Choroid plexus epithelial cell (primary cell): ENCODE results near the gene TRAF5.

Experiments used
- DNase-seq: peaks from one replicate; pipeline ENCODE4 v3.0.0-alpha.2; 2010; ENCODE audit warnings: low read depth
- H3K4me3 ChIP-seq: 2 replicates; pipeline ENCODE4 v1.5.1; 2011; ENCODE audit warnings: low read depth, mild to moderate bottlenecking, control low read depth, low read length, moderate library complexity
- TF ChIP-seq, protein P1 (sequence below): conservative IDR thresholded peaks from 2 replicates; pipeline ENCODE4 v1.5.1; 2011; ENCODE audit warnings: low read depth, mild to moderate bottlenecking, control low read depth, inconsistent platforms, low read length, moderate library complexity

The TRAF5 gene

DNA sequence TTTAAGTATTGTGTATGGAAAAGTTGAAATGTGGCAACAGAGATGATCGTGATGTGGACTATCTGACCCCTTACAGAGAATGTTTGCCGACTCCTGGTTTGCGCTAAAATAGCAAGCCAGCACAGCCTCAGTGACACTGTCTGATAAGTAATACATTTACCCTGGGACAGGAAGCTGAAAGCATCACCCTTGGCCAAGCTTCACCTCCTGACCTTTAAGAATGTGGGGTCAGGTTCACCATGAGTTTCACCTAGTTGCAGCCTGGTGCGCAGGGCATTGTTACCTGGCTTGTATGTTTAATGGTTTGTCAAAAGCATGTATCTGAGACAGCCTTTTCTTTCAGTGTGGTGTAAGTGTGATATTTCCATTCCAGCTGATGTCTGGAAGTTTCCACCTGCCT is 29.2 kb downstream of the TRAF5 start:
- TF ChIP-seq, protein P1, sequence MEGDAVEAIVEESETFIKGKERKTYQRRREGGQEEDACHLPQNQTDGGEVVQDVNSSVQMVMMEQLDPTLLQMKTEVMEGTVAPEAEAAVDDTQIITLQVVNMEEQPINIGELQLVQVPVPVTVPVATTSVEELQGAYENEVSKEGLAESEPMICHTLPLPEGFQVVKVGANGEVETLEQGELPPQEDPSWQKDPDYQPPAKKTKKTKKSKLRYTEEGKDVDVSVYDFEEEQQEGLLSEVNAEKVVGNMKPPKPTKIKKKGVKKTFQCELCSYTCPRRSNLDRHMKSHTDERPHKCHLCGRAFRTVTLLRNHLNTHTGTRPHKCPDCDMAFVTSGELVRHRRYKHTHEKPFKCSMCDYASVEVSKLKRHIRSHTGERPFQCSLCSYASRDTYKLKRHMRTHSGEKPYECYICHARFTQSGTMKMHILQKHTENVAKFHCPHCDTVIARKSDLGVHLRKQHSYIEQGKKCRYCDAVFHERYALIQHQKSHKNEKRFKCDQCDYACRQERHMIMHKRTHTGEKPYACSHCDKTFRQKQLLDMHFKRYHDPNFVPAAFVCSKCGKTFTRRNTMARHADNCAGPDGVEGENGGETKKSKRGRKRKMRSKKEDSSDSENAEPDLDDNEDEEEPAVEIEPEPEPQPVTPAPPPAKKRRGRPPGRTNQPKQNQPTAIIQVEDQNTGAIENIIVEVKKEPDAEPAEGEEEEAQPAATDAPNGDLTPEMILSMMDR, result no peak
- no peak for DNase-seq
- H3K4me3 ChIP-seq, result no peak overlapping the region

DNA sequence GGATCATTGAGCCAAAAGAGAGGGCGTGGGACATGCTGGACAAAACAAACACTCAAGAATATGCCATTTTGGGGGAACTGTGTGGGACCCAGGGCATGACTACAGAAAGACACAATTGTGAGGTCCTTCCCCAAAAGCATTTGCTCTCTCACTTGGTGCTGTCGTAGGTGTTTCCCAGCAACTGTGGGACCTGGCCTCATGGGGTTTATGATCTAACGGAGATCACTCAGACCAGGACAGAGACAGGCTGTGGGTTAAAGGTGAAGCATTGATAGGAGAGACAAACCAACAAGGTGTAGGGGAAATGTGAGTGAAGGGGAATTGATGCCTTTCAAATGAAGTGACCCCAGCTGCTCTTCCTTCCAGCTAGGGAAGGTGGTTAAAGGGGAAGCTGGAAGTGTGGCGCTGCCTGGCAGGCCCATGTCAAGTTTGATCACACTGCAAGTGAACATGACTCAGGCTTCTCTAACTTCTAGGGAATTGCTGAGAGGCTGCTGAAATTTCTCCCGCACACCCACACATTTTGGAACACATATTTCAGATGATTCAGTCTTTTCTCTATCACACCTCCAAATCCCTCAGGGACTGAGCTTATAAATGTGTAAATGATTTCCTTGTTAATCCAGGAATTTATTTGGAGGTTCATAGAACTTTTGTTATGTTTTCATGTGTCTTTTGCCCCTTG is 30.2 kb downstream of the TRAF5 start:
- peak; percentile 54 for DNase-seq
- TF ChIP-seq, protein P1, result no peak
- no peak overlapping the region for H3K4me3 ChIP-seq

DNA sequence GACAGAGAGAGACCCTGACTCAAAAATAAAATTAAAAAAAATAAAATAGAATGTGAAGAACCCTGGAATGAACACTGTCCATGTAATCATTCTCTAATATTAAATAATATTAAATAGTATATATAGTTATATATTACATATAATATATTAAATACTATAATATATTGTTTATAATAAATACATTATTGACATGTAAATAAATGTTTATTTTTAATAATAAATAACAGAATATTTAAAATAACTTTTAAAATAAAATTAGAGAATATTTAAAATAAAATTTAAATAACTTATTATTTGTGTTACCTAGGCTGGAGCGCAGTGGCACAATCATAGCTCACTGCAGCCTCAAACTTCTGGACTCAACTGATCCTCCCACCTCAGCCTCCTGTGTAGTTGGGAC is 32.1 kb downstream of the TRAF5 start:
- DNase-seq, result no peak
- TF ChIP-seq, protein P1, result no peak
- no peak overlapping the region for H3K4me3 ChIP-seq

DNA sequence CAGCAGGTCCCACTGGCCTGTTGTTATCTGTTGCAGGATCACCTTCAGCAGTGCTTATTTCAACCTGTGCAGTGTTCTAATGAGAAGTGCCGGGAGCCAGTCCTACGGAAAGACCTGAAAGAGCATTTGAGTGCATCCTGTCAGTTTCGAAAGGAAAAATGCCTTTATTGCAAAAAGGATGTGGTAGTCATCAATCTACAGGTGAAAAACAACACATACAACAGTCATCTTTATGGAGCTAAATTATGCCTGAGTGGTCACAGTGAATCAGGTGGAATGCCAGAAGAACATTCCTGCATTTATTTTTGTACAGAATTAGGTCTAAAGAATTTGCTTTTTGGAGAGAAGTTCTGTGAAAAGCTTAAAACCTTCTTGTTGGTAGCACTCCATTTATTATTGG is 33.2 kb downstream of the TRAF5 start:
- no peak for DNase-seq
- H3K4me3 ChIP-seq, result no peak overlapping the region
- TF ChIP-seq, protein P1, result no peak

DNA sequence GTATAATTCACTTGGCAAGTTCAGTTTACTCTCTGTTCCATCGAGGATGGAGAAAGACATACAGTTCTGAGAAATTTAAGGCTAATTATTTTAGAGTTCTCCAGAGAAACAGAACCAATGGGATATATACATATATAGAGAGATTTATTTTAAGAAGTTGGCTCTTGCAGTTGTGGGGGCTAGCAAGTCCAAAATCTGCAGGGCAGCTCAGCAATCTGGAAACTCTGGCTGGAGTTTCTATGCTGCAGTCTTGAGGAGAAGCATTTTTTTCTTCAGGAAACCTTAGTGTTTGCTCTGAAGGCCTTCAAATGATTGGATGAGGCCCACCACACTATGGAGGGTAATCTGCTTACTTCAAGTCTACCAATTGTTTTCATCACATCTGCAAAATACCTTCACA is 34.6 kb downstream of the TRAF5 start:
- no peak overlapping the region for H3K4me3 ChIP-seq
- TF ChIP-seq, protein P1, result no peak
- DNase-seq, result no peak

DNA sequence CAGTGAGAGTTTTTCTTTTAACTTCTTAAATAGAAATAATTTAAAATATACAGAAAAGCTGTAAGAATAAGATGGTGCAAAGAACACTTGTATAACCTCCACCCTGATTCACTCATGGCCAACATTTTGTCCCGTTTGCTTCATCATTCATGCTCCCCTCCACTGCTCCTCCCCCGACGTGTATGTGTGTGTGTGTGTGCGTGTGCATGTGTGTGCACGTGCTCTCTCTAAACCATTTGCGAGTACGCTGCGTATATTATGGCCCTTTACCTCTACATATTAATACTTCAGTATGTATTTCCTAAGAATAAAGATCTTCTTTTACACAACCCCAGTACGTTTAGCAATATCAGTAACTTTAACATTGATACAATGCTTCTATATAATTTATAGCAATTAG is 43.0 kb downstream of the TRAF5 start:
- TF ChIP-seq, protein P1, result no peak
- no peak overlapping the region for H3K4me3 ChIP-seq
- no peak for DNase-seq

DNA sequence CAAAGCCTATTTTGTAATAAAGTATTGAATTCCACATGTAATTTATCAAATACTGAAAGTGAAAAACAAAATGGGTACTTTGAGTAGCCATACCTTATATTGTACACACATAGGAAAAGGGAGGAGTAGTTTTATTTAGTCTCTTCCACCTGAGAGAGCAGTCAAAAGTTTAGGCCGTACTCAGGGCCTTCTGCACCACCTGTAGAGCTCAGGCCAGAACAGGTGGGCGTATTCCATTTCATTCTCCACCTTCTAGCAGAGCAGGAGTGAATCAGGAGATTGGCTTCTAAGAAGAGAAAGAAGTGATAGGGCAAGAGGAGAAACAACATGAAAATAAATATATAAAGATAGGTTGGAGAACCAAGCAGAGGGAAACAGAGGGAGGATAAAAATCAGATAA is 44.0 kb downstream of the TRAF5 start:
- TF ChIP-seq, protein P1, result no peak
- H3K4me3 ChIP-seq, result no peak overlapping the region
- no peak for DNase-seq
